Uterus (tissue), 4 donors: ENCODE data around the gene LTB4R2. TPM values are rescaled to one million over a fixed set of nuclear protein-coding genes. Genes with fewer than 3 reads are reported as not detected.
A peak's percentile ranks its signal among the peaks of the same experiment; 100 is the strongest.

Source experiments
- DNase-seq, 2 donors: peaks; one replicate each; pipeline ENCODE4 v3.0.0-alpha.2; 2019 to 2020
- H3K27ac ChIP-seq, 2 donors: fragments of 200-600 bp; sonication (generic); 1 replicate in 1 of 2; 2 replicates in 1 of 2; pipeline ENCODE4 v1.5.1; 2016 to 2018
- H3K27me3 ChIP-seq, 2 donors: fragments of 200-600 bp; sonication (generic); one replicate each; pipeline ENCODE4 v1.5.1; 2018 to 2019; ENCODE audit warnings: control low read depth in 1 of 2
- H3K36me3 ChIP-seq, 2 donors: fragments of 200-600 bp; sonication (generic); one replicate each; pipeline ENCODE4 v1.5.1; 2019; ENCODE audit warnings: control low read depth in 1 of 2
- H3K4me1 ChIP-seq, 2 donors: fragments of 200-600 bp; sonication (generic); one replicate each; pipeline ENCODE4 v1.5.1; 2018 to 2019; ENCODE audit warnings: control low read depth in 1 of 2
- H3K4me3 ChIP-seq, 2 donors: fragments of 200-600 bp; sonication (generic); 1 replicate in 1 of 2; 2 replicates in 1 of 2; pipeline ENCODE4 v1.5.1; 2018 to 2019; ENCODE audit warnings: mild to moderate bottlenecking in 1 of 2
- H3K9me3 ChIP-seq, 2 donors: fragments of 200-600 bp; sonication (generic); one replicate each; pipeline ENCODE4 v1.5.1; 2019; ENCODE audit warnings: control low read depth in 1 of 2
- CTCF ChIP-seq, 4 experiments: fragments of 200-600 bp in 2 of 4; fragments of 450-650 bp in 2 of 4; sonication (generic) in 2 of 4; IDR thresholded peaks; one replicate each; pipeline ENCODE4 v1.5.1; 2016 to 2019; ENCODE audit warnings: antibody characterized with exemption in 4 of 4, mild to moderate bottlenecking in 2 of 4, moderate library complexity in 1 of 4
- POLR2A ChIP-seq, 2 donors: fragments of 450-650 bp; IDR thresholded peaks; one replicate each; pipeline ENCODE4 v1.6.1; 2016; ENCODE audit warnings: antibody characterized with exemption in 2 of 2, mild to moderate bottlenecking in 1 of 2, moderate library complexity in 1 of 2
- intact Hi-C: fragments of 100-400 bp; cut with DNase I; formaldehyde crosslinking; loops from one replicate; pipeline ENCODE4 v1.15.1; 2023; ENCODE audit warnings: low total_unique reads
- total RNA-seq, 4 donors: library from RNA; depleted of rRNA in 3 of 4; stranded (reverse); fragments of >200 nt in 3 of 4; gene quantifications; one replicate each; pipeline versions ENCODE4 v1.1.0 to v1.2.4, GENCODE V29; 2014 to 2023
- donor health status: DM: yes; HTN: yes; CAD: no.

LTB4R2 gene
- total RNA-seq, 4 donors from 2014 or later, result 1.0 to 7.1 (median 5.6) TPM; not detected in 1

GRCh38 chr14:24334431-24335291 lies 24.7 kb downstream of the LTB4R2 start, which contains the start of gene ADCY4:
ADCY4 (minus strand) TSS chr14:24335071; CDS start chr14:24334652, 419 bp downstream.
- intact Hi-C loops, result loop anchor here (10.0 kb wide), 1 partner anchor 100 kb away; no protein-coding TSS in a partner anchor
- Histone ChIP-seq H3K4me1 (peaks cover 0 to 14% of the 10 kb centered on the region in 2 donors), H3K9me3 (no peaks in the 10 kb centered on the region), H3K27me3 (peaks cover 0 to 27% of the 10 kb centered on the region in 2 donors), H3K4me3 (peak within 1 kb of the TSS; percentile 22 to 30), H3K36me3 (no peaks in the 10 kb centered on the region), H3K27ac (peak within 1 kb of the TSS; percentile 62 to 65)
- TF ChIP-seq CTCF (IDR thresholded peaks at IDR 0.05) (no peak), POLR2A (IDR thresholded peaks at IDR 0.05) (peak; percentile 12 to 35)
- DNase-seq, result peak in 1 of 2 donors; percentile 46

- H3K9me3 ChIP-seq, result no peaks in the 10 kb centered on the region
- no peak overlapping the region for H3K4me3 ChIP-seq
- peak overlapping the region; percentile 62 to 65 for H3K27ac ChIP-seq
- H3K36me3 ChIP-seq, result no peaks in the 10 kb centered on the region
- DNase-seq, result peak in 1 of 2 donors; percentile 56
- intact Hi-C loops, result loop anchor here (10.0 kb wide), 1 partner anchor 99 kb away; no protein-coding TSS in a partner anchor
- peaks cover 0 to 27% of the 10 kb centered on the region in 2 donors for H3K27me3 ChIP-seq
- TF ChIP-seq CTCF (IDR thresholded peaks at IDR 0.05) (no peak), POLR2A (IDR thresholded peaks at IDR 0.05) (no peak)
- H3K4me1 ChIP-seq, result peaks cover 0 to 14% of the 10 kb centered on the region in 2 donors
Measured at GRCh38 chr14:24335461-24336171, 25.7 kb downstream of the LTB4R2 start.

- Histone ChIP-seq H3K27me3 (peaks cover 0 to 27% of the 10 kb centered on the region in 2 donors), H3K4me1 (peaks cover 0 to 13% of the 10 kb centered on the region in 2 donors), H3K9me3 (no peaks in the 10 kb centered on the region), H3K27ac (no peak overlapping the region), H3K36me3 (no peaks in the 10 kb centered on the region), H3K4me3 (no peak overlapping the region)
- DNase-seq, result no peak
- no peak for TF ChIP-seq CTCF (IDR thresholded peaks at IDR 0.05)
- TF ChIP-seq POLR2A (IDR thresholded peaks at IDR 0.05), result no peak
- intact Hi-C loops, result loop anchor here (10.0 kb wide), 1 partner anchor 98 kb away; no protein-coding TSS in a partner anchor
Measured at GRCh38 chr14:24337144-24337823, 27.3 kb downstream of the LTB4R2 start.

GRCh38 chr14:24337824-24338175 lies 27.9 kb downstream of the LTB4R2 start:
- Histone ChIP-seq H3K27me3 (peaks cover 0 to 22% of the 10 kb centered on the region in 2 donors), H3K9me3 (no peaks in the 10 kb centered on the region), H3K4me3 (no peak overlapping the region), H3K36me3 (no peaks in the 10 kb centered on the region), H3K27ac (no peak overlapping the region), H3K4me1 (peaks cover 0 to 9% of the 10 kb centered on the region in 2 donors)
- DNase-seq, result no peak
- TF ChIP-seq CTCF (IDR thresholded peaks at IDR 0.05) (no peak), POLR2A (IDR thresholded peaks at IDR 0.05) (no peak)
- intact Hi-C loops, result loop anchor here (10.0 kb wide), 1 partner anchor 97 kb away; no protein-coding TSS in a partner anchor
